GM21447 (cell line): Measurements from ENCODE around the gene GLP2R.

ENCODE experiments used
- ATAC-seq: cut with Tn5 transposase; IDR thresholded peaks from one replicate; pipeline ENCODE4 v1.9.1; 2021; ENCODE audit not compliant: unreplicated experiment

Gene GLP2R

DNA sequence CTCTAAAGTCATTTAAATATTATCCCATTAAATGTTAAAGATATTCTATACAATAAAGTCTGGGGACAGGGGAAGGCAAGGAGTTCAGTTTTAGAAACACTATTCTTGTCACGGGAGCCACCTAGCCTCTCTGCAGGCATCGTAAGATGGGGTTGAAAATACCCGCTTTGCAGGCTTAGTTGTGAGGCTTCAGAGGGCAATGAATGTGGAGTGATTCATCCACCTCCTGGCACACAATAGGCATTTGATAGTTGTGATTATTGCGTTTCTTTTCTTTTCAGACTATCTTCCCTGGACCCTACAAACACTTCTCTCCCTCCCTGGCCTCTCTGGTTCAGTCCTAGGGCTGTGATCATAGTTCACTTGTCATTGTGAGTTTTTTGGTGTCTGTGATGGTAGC, 19.6 kb downstream of the GLP2R start:
- no peak for ATAC-seq

DNA sequence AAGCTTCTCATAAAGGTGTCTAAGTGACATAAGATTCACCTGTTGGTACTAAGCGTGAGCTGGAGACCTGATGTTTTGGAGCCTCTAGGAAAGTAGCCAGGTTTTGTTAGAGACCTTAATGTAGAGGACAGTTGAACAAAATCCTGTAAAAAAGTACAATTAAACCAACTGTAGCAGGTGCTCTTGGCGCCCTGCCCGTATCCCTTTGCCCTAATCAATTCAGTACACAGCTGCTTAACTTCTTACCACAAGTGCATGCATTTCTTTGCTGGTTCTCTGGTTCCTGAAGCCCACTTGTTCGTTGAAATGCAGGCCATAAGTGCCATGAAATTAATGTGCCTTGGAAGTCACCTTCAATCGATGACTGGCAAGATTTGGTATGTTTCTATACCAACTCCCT, 24.4 kb downstream of the GLP2R start:
- ATAC-seq, result no peak

DNA sequence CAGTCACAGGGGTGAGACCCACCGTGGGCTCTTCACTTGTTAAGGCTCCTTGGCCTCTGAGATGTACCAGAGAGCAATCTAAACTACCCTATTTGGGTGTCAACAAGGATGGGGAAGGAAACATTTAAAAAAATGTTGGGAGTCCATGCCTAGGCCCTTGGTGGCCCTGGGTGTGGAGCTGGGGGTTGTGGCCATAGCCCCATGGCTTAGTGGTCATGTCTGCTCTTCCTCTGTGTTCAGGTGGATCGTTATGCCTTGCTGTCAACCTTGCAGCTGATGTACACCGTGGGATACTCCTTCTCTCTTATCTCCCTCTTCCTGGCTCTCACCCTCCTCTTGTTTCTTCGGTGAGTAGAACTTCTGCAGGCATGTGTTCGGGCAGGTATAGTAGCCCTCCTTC, 28.5 kb downstream of the GLP2R start:
- no peak for ATAC-seq

DNA sequence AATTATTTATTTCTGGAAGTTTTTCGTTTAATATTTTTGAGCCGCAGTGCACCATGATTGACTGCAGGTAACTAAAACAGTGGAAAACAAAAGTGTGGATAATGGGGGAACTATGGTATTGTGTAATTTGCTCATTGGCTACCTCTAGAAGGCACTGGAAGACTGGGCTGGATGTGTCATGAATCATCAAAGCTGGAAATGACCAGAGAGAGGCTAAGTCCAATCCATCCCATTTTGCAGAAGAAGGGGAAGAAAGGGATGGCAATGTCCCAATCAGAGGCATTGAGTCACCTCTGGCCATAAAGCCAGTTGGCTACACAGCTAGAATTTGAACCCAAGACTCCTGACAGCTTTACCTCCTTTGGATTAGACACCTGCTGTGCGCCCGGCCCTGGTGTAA, 29.3 kb downstream of the GLP2R start:
- no peak for ATAC-seq

DNA sequence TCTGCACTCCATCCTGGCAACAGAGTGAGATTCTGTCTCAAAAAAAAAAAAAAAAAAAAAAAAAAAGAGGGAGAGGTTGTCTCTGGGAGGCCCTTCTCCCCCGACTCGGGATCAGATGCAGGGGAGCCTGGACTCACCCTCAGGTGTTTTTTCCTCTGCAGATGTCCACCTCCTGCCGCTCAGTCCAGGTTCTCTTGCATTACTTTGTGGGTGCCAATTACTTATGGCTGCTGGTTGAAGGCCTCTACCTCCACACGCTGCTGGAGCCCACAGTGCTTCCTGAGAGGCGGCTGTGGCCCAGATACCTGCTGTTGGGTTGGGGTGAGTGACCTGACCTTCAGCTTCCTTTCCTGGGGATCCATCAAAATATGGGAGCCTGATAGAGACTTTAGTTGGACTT, 34.1 kb downstream of the GLP2R start:
- ATAC-seq, result no peak

DNA sequence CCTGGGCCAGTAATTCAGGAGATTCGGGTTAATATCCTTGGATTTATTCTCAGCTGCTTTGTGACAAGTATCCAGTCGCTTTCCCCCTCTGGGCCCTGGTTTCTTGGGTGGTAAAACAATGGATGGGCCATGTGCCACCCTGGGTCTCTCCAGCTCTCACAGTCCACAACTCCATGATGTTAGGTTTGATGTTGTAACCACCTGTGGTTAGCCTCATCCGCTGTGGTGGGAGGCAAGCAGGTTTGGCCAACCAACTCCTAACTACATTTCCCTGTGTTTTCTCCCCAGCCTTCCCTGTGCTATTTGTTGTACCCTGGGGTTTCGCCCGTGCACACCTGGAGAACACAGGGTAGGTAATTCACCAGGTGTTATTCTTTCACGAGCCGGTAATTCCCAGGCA, 35.1 kb downstream of the GLP2R start:
- no peak for ATAC-seq

DNA sequence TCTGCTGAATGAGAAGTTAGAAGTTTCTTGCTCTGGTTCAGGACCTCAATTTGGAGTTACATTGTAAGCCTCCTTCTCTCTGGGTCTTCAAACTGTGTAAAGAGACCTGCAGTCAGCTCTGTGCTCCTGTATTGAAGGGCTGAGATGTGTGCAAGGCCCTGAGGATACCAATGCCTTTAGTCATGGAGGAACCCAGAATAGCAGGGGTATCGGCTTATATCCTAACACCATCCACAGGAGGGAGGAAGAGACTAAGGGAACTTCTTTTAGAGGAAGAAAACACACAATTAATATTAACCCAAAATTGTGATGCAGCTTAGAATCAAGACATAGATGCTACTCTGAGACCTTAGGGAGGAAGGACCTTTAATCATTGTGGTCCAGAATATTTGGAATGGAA, 36.5 kb downstream of the GLP2R start:
- ATAC-seq, result no peak

DNA sequence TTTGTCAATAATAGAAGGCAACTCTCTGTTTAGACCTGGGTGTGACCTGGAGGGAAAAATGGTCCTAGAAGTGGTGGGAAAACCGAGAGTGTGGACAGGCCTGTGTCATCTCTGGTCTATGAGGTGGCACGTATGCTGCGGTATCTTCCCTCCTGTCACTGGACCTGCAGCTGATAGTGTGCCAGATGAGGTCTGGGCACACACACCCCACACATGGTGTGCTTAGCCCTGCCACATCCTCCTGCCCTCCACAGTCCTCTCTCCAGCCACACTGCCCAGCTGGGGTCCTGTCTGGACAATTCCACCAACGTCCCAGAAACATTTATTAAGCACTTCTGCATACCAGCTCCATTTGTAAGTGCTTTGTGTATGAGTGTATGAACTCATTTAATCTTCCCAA, 37.2 kb downstream of the GLP2R start:
- no peak for ATAC-seq

DNA sequence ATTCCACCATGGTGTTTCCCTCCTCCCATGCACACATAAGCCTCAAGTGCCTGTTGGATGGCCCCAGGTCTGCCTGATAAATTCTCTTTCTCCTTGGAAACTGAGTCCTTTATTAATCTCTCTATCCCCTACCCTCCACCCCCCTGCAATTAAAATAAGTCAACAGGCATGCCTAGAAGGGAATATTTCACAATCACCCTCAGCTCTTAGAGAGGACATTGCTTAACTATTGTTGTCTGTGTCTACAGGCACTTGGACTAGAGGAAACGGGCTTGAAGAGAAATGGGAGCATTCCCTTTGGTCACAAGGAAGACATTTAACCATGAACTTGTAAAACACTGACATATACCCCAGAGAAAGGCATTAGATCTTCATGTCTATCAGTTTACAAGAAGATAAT, 39.9 kb downstream of the GLP2R start:
- ATAC-seq, result no peak

DNA sequence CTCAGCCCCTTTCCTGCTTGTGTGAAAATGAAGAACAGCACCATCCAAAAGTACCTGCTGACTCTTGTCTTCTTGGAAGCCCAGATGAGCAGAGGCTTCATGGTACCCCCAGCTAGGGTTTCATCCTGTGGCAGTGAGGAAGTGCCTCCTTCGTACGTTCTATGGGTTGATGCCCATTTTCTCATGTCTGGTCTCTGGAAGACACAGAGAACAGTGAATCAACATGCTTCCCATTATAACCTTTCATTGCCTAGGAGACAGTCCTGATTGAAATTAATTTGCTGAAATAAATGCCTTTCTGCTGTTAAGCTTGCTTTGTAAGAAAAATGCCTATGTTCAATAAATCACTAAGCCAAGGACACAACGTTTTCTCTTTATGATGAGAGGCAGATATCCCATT, 42.8 kb downstream of the GLP2R start:
- ATAC-seq, result no peak

DNA sequence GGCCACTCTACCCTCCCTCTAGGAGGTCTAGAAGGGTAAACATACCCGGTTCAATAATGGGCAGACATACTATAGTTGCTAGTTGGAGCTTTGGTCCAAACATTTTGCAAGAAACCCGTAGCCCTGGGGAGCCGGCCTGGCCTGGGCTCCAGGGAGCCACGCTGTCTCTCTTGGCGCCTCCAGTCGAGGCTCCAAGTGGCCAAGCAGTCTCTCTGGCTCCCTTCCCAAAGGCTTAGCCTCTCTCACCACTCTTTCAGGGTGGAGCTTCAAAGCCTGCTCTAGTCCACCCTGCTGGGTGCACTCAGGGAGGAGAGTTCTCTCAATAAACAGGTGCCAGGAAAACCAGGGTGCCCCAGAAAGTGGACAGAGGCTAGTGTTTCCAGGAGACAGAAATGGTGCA, 47.1 kb downstream of the GLP2R start:
- ATAC-seq, result no peak

DNA sequence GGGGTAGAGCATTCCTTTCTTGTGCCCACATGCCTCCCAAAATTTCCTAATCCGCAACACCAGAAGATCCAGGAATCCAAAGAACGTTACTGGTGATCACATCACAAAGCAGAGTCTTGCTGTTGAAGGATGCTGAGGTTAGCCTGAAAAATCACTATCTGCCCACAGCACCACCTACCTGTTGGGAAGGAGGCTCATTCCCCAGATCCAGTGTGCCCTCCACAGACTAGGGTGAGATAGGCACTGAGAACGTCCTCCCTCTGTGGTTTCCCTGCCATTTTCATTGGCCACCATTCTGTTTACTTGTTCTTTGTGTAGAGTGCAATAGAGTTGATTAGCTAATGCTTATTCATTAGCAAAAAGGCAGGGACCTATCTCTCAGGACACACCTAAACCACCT, 49.0 kb downstream of the GLP2R start:
- no peak for ATAC-seq

DNA sequence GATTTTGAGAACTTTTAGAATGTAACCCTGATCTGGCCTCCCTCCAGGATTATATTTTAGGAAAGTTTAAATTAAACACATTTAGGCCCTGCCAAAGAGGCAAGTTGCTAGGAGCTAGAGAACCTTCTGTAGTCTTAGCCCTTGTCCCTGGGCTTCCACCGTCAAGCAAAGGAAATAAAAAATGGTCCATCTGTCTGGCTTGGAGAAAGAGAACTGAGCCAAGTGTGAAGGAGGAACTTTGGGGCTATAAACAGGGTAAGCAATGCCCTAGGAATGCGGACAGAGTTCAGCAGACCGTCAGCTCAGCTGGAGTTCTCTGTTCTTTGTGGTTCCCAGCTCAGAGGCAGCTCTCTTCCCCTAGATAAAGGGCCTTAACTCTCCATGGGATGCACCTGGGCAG, 49.7 kb downstream of the GLP2R start:
- no peak for ATAC-seq

DNA sequence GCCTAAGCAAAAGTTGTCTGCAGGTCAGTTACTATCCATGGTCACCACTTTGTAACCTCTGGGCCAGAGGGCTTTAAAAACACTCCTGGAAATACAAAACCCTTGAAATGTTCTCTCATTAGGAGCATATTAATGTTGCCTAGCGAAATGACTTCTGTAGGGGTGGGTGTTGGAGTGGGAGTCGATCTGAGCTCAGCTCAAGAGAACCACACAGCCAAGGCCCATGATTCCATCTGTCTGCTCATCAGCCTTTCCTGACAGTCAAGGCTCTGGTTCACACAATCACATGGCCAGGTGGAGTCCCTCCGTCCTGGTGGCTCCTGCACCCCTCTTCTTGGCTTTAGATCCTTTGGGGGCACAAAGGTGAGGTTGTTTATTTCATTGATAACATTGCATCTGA, 52.6 kb downstream of the GLP2R start:
- no peak for ATAC-seq

DNA sequence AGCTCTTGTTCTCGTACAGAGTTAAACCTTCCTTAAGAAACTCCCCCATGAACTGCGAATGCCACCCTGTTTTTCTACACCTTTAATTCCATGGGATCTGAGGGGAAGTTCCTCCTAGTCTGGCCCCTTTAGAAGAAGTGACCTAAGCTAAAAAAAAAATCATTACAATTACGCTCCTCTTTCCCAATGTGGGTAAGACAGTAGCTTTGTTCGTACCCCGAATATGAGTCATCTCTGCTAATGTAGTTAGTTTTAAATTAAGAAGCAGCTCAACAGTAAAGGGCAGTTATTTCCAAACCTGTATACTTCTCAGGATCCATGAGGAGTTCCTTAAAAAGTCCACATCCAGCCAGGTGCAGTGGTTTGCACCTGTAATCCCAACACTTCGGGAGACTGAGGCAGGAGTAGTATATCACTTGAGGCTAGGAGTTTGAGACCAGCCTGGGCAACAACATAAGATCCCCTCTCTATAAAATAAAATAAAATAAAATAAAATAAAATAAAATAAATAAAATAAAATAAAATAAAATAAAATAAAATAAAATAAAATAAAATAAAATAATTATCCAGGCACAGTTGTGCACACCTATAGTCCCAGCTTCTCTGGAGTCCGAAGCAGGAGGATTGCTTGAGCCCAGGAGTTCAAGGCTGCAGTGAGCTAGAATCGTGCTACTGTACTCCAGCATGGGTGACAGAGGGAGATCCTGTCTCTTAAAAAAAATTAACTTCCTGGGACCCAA, 53.2 kb downstream of the GLP2R start:
- no peak for ATAC-seq

DNA sequence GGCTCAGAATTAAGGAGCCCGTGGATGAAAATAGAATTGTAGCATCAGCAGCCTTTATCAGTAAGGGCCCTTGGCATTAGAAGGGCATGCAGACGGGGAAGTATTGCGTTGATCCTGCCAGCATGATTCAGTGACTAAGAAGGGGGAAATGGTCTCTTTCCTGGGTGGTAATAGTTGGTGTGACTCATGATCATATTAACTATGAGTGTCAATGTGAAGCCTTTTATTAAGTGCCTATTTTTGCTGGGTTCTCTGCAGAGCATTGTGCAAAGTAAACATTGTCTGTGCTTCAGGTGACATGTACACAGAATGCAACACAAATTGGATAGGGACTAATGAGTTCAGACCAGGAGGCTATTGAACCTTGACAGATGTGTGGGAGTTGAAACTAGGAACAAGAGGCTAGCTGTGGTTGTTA, 54.9 kb downstream of the GLP2R start:
- no peak for ATAC-seq

DNA sequence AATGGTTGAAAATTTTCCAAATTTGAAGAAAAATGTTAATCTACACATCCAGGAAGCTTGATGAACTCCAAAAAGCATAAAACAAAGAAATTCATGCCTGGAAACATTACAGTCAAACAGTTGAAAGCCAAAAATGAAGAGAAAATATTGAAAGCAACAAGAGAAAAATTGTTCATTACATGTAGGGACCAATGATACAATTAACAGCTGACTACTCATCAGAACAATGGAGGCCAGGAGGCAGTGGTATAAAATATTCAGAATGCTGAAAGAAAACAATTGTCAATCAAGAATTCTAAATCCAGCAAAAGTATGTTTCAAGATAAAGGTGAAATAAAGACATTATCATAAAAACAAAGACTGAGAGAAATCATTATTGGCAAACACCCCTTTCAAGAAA, 57.7 kb downstream of the GLP2R start:
- ATAC-seq, result no peak

DNA sequence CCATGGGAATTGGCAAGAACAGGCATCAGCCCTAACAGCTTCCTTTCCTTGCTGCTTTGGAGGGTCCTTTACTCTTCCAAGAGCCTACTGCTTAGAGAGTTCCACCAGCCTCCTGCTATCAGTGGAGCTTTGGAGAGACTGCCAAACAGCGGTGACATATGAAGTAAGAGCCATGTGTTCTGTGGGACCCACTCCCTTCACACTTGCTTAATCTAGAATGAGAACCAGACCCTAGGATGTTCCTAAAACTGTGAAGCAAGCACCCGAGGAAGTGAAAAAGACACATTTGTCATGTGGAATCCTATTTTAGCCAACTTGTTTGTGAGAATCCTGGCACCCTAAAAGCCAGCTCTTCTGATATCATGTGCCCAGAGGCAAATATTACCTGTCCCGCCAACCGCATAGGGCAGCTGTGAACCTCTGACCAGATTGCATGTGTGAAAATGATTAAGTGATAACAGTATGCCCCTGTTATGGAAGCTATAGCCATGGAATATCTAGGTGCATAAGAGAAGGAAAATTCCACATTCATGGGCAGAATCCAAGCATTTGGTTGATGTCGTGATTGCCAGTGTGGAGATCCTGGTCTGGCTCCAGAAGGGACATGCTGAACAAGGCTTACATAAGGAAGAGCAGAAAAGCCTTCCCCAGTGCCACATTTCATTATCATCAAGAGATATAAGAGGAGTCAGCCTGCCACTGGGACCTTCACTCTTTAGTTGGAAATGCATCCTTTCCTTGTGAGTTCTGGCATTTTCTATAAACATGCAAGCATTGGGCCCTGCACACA, 60.6 kb downstream of the GLP2R start:
- ATAC-seq, result no peak

DNA sequence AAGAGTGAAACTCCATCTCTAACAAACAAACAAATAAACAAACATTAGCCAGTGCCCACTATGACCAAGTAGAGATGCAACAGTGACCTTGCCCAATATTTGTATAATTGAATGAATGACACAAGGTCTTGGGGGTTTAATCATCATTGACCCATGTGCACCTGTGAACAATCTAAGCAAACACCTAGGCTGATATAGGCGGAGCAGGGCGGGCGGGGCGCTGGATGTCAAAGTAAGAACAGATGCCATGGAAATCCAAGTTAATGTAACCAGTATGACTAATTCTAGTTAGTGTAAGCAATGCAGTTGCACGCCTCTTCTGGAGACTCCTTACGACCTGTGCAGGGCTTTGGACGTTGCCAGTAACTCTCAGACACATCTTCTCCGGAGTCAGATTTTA, 61.8 kb downstream of the GLP2R start:
- ATAC-seq, result no peak

DNA sequence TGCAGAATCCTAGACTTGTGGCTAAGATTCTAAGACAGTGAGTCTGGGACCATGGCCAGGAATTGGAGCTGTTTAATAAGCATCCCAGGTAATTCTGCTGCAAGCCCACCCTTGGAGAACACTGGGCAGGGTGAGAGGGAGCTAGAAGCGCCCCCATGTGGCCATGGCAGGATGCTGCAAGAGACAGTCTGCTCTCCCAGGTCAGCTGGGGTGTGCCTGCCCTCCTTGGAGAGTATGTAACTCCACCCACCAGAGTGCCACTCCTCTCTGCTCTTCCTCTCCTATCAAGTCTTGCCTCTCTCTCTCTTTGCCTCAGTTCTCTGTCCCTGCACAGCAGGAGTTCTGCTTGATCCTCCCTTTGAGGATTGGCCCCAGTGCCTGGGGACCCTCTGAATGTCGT, 64.4 kb downstream of the GLP2R start:
- ATAC-seq, result no peak

DNA sequence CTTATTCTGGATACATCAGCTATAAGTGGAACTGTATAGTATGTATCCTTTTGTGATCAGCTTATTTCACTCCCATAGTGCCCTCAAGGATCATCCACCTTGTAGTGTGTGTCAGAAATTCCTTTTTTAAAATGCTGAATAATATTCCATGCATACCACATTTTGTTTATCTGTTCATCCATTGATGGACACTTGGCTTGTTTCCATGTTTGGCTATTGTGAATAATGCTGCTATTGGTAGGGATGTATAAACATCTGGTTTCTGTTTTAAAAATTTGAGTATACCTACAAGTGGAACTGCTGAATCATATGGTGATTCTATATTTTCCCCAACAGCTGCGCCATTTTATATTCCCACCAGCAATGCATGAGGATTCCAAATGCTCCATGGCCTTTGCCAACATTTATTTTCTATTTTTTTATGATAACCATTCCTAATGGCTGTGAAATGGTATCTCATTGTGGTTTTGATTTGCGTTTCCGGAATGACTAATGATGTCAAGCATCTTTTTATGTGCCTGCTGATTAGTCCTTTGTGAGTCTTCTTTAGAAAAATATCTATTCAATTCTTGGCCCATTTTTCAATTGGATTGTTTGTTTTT, 67.8 kb downstream of the GLP2R start:
- no peak for ATAC-seq

DNA sequence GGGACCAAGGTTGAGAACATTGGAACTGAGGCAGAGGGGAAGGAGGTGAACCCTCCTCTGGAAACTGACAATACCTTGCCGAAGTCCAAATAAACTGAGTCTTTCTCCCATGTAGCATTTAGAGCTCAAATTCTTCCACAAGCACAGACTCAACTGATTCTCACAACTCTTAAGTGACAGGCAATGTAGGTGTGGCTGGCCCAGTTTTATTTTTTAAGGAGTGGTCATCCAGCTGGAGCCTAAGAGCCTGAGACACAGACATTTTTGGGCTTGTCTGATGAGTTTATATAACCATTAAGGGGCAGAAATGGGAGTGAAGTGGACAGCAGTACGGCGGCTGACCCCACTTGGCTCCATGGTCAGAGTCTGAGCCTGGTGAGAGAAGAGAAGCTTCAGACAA, 68.5 kb downstream of the GLP2R start:
- ATAC-seq, result no peak
